Spleen (tissue), 3 donors: Measurements from ENCODE around the gene PSD2.

Source experiments
- POLR2A ChIP-seq, 3 donors: fragments of 450-650 bp; IDR thresholded peaks; one replicate each; pipeline ENCODE4 v1.5.1; 2017; ENCODE audit warnings: antibody characterized with exemption in 3 of 3, mild to moderate bottlenecking in 1 of 3
- POLR2AphosphoS5 ChIP-seq, 3 donors: sonication (generic); formaldehyde crosslinking; IDR thresholded peaks; one replicate each; pipeline ENCODE4 v1.5.1; 2017; ENCODE audit warnings: antibody characterized with exemption in 3 of 3

- TF ChIP-seq POLR2A (IDR thresholded peaks at IDR 0.05) (no peak), POLR2AphosphoS5 (IDR thresholded peaks at IDR 0.05) (no peak)
Measured at GRCh38 chr5:139877129-139877597, 81.6 kb downstream of the PSD2 start.
